Mucosa of rectum (tissue), 2 donors: Measurements from ENCODE around the gene KNTC1.
"Not testable (repeated sequence)": the region's sequence is repeated elsewhere in the genome, so short reads cannot be mapped to it uniquely, and the experiment has no call there.

Source experiments
- H3K27ac ChIP-seq, 2 donors: one replicate each; pipeline ENCODE4 v1.7.0; 2013; ENCODE audit warnings: inconsistent platforms in 2 of 2, low read depth in 2 of 2, low read length in 2 of 2
- H3K27me3 ChIP-seq, 2 donors: one replicate each; pipeline ENCODE4 v1.7.0; 2013; ENCODE audit warnings: low read length in 2 of 2; ENCODE audit not compliant: control insufficient read depth in 2 of 2, insufficient read depth in 2 of 2
- H3K36me3 ChIP-seq, 2 donors: one replicate each; pipeline ENCODE4 v1.7.0; 2013; ENCODE audit warnings: low read length in 2 of 2; ENCODE audit not compliant: control insufficient read depth in 2 of 2, insufficient read depth in 2 of 2
- H3K4me1 ChIP-seq, 2 donors: one replicate each; pipeline ENCODE4 v1.7.0; 2013; ENCODE audit warnings: low read length in 2 of 2, mild to moderate bottlenecking in 1 of 2; ENCODE audit not compliant: control insufficient read depth in 2 of 2, insufficient read depth in 2 of 2
- H3K4me3 ChIP-seq, 2 donors: one replicate each; pipeline ENCODE4 v1.7.0; 2013; ENCODE audit warnings: low read length in 2 of 2
- H3K9ac ChIP-seq, 2 donors: one replicate each; pipeline ENCODE4 v1.7.0; 2013; ENCODE audit warnings: low read length in 2 of 2, low read depth in 1 of 2, mild to moderate bottlenecking in 1 of 2
- H3K9me3 ChIP-seq, 2 donors: one replicate each; pipeline ENCODE4 v1.7.0; 2013; ENCODE audit warnings: low read length in 2 of 2; ENCODE audit not compliant: control insufficient read depth in 2 of 2
- donor health status: healthy.
- donor health status: Normal muscosa, but diverticular disease.

KNTC1 gene

GRCh38 chr12:122526683-122527477, at the start of gene KNTC1, which contains the start of gene RSRC2:
TSS of gene KNTC1 (plus strand) at chr12:122527249. CDS start at chr12:122530064, 2,815 bp downstream.
TSS of gene RSRC2 (minus strand) at chr12:122526936. CDS start at chr12:122526853, 83 bp downstream.
- H3K4me3 ChIP-seq = peak within 1 kb of the TSS; percentile 79 to 96
- no peaks in the 10 kb centered on the region for H3K9me3 ChIP-seq
- peaks cover 1 to 9% of the 10 kb centered on the region in 2 donors for H3K36me3 ChIP-seq
- peak within 1 kb of the TSS; percentile 97 to 99 for H3K27ac ChIP-seq
- peaks cover 24 to 32% of the 10 kb centered on the region in 2 donors for H3K4me1 ChIP-seq
- H3K27me3 ChIP-seq = no peaks in the 10 kb centered on the region
- peak within 1 kb of the TSS; percentile 98 to 99 for H3K9ac ChIP-seq

GRCh38 chr12:122480753-122481152, 46.3 kb upstream of the KNTC1 start:
- H3K9ac ChIP-seq = no peak overlapping the region
- H3K36me3 ChIP-seq = peaks cover 57 to 63% of the 10 kb centered on the region in 2 donors
- H3K27me3 ChIP-seq = no peaks in the 10 kb centered on the region
- H3K9me3 ChIP-seq = no peaks in the 10 kb centered on the region
- H3K4me1 ChIP-seq = no peaks in the 10 kb centered on the region
- H3K4me3 ChIP-seq = no peak overlapping the region
- no peak overlapping the region for H3K27ac ChIP-seq

GRCh38 chr12:122481861-122482260, 45.2 kb upstream of the KNTC1 start:
- Histone ChIP-seq H3K9me3 (no peaks in the 10 kb centered on the region), H3K27me3 (no peaks in the 10 kb centered on the region), H3K4me1 (no peaks in the 10 kb centered on the region), H3K4me3 (no peak overlapping the region), H3K9ac (no peak overlapping the region), H3K27ac (no peak overlapping the region), H3K36me3 (peaks cover 52 to 60% of the 10 kb centered on the region in 2 donors)

- Histone ChIP-seq H3K36me3 (peaks cover 48 to 63% of the 10 kb centered on the region in 2 donors), H3K4me3 (no peak overlapping the region), H3K27me3 (no peaks in the 10 kb centered on the region), H3K4me1 (no peaks in the 10 kb centered on the region), H3K27ac (no peak overlapping the region), H3K9ac (no peak overlapping the region), H3K9me3 (no peaks in the 10 kb centered on the region)
Measured at GRCh38 chr12:122483969-122484368, 43.1 kb upstream of the KNTC1 start.

- not testable (repeated sequence) for H3K4me3 ChIP-seq, H3K9me3 ChIP-seq, H3K27ac ChIP-seq, H3K4me1 ChIP-seq, H3K27me3 ChIP-seq, H3K9ac ChIP-seq
- H3K36me3 ChIP-seq = peaks cover 52 to 67% of the 10 kb centered on the region in 2 donors
Measured at GRCh38 chr12:122484385-122484784, 42.7 kb upstream of the KNTC1 start.

- not testable (repeated sequence) for H3K9ac ChIP-seq, H3K9me3 ChIP-seq, H3K27ac ChIP-seq, H3K27me3 ChIP-seq, H3K4me3 ChIP-seq, H3K4me1 ChIP-seq
- H3K36me3 ChIP-seq = peaks cover 53 to 64% of the 10 kb centered on the region in 2 donors
Measured at GRCh38 chr12:122486360-122486759, 40.7 kb upstream of the KNTC1 start.

- Histone ChIP-seq H3K36me3 (peaks cover 51 to 62% of the 10 kb centered on the region in 2 donors), H3K9ac (no peak overlapping the region), H3K4me1 (no peaks in the 10 kb centered on the region), H3K4me3 (no peak overlapping the region), H3K27ac (no peak overlapping the region), H3K27me3 (no peaks in the 10 kb centered on the region), H3K9me3 (no peaks in the 10 kb centered on the region)
Measured at GRCh38 chr12:122486805-122487426, 40.1 kb upstream of the KNTC1 start.

- H3K36me3 ChIP-seq = peaks cover 50 to 63% of the 10 kb centered on the region in 2 donors
- H3K4me1 ChIP-seq, H3K27ac ChIP-seq, H3K4me3 ChIP-seq, H3K9ac ChIP-seq, H3K9me3 ChIP-seq, H3K27me3 ChIP-seq: not testable (repeated sequence)
Measured at GRCh38 chr12:122487807-122488206, 39.2 kb upstream of the KNTC1 start.

GRCh38 chr12:122489038-122489437, 38.0 kb upstream of the KNTC1 start:
- no peaks in the 10 kb centered on the region for H3K9me3 ChIP-seq
- no peak overlapping the region for H3K4me3 ChIP-seq
- peaks cover 44 to 56% of the 10 kb centered on the region in 2 donors for H3K36me3 ChIP-seq
- H3K27me3 ChIP-seq = no peaks in the 10 kb centered on the region
- no peak overlapping the region for H3K27ac ChIP-seq
- no peak overlapping the region for H3K9ac ChIP-seq
- no peaks in the 10 kb centered on the region for H3K4me1 ChIP-seq

- H3K4me1 ChIP-seq = no peaks in the 10 kb centered on the region
- H3K9me3 ChIP-seq = no peaks in the 10 kb centered on the region
- no peak overlapping the region for H3K4me3 ChIP-seq
- no peak overlapping the region for H3K9ac ChIP-seq
- no peaks in the 10 kb centered on the region for H3K27me3 ChIP-seq
- H3K36me3 ChIP-seq = peaks cover 37 to 52% of the 10 kb centered on the region in 2 donors
- no peak overlapping the region for H3K27ac ChIP-seq
Measured at GRCh38 chr12:122491991-122492390, 35.1 kb upstream of the KNTC1 start.
